C4-2B (cell line): Measurements from ENCODE around the gene DNAJC1.
A peak's percentile ranks its signal among the peaks of the same experiment; 100 is the strongest.
"Not testable (repeated sequence)": the region's sequence is repeated elsewhere in the genome, so short reads cannot be mapped to it uniquely, and the experiment has no call there.

Experiments used
- H3K27ac ChIP-seq: fragments of 450-650 bp; 2 replicates; pipeline ENCODE4 v1.5.1; 2017
- ZFX ChIP-seq: fragments of 450-650 bp; IDR thresholded peaks from 2 replicates; pipeline ENCODE4 v1.6.1; 2017
- TF ChIP-seq, protein P1 (sequence below): fragments of 450-650 bp; conservative IDR thresholded peaks from 2 replicates; pipeline ENCODE4 v1.5.1; 2017; ENCODE audit warnings: mild to moderate bottlenecking

Gene DNAJC1

GRCh38 chr10:22022257-22023032, 18.9 kb upstream of the DNAJC1 start:
- TF ChIP-seq, protein P1, sequence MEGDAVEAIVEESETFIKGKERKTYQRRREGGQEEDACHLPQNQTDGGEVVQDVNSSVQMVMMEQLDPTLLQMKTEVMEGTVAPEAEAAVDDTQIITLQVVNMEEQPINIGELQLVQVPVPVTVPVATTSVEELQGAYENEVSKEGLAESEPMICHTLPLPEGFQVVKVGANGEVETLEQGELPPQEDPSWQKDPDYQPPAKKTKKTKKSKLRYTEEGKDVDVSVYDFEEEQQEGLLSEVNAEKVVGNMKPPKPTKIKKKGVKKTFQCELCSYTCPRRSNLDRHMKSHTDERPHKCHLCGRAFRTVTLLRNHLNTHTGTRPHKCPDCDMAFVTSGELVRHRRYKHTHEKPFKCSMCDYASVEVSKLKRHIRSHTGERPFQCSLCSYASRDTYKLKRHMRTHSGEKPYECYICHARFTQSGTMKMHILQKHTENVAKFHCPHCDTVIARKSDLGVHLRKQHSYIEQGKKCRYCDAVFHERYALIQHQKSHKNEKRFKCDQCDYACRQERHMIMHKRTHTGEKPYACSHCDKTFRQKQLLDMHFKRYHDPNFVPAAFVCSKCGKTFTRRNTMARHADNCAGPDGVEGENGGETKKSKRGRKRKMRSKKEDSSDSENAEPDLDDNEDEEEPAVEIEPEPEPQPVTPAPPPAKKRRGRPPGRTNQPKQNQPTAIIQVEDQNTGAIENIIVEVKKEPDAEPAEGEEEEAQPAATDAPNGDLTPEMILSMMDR, result no peak
- no peak for TF ChIP-seq ZFX
- peak overlapping the region; percentile 1; the same call in 1 of the 2 replicates for H3K27ac ChIP-seq

DNA sequence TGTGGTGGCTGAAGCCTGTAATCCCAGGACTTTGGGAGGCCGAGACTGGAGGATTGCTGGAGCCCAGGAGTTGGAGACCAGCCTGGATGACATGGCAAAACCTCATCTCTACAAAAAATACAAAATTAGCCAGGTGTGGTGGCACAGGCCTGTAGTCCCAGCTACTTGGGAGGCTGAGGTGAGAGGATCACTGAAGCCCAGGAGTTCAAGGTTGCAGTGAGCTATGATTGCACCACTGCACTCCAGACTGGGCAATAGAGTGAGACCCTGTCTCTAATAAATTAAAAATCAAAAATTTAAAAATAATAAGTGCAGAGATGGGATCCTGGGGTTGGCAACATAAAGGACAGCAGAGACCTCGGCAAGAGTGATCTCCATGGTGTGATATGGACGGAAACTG, 17.6 kb upstream of the DNAJC1 start:
- not testable (repeated sequence) for H3K27ac ChIP-seq

- peak overlapping the region; percentile 82; the same call in 1 of the 2 replicates for H3K27ac ChIP-seq
- TF ChIP-seq, protein P1, result no peak
- no peak for TF ChIP-seq ZFX
These were observed 13.9 kb upstream of the DNAJC1 start for GRCh38 chr10:22017283-22018020.

- TF ChIP-seq ZFX, result no peak
- TF ChIP-seq, protein P1, result no peak
- no peak overlapping the region for H3K27ac ChIP-seq
These were observed 12.6 kb upstream of the DNAJC1 start for GRCh38 chr10:22016046-22016705.

DNA sequence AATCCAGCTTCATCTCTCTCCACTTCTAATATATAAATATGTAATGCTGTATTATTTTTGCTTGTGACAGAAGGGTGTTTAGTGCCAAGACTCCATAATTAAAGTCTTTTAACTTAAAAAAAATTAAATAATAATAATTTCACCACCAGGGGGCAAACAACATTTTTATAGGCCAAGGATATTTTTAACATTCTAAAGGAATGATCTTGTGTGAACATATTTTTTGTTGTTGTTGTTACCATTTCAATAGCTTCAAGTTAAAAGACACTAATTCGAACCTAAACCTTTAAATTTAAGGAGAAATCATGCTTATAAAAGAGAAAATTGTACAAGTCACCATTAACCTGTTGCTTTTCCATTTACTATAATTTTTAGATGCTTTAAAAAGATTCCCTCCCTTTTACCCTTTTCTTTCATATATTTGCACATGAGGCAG, 7.5 kb upstream of the DNAJC1 start:
- TF ChIP-seq, protein P1, result peak; percentile 63
- no peak for TF ChIP-seq ZFX
- H3K27ac ChIP-seq, result no peak overlapping the region

DNA sequence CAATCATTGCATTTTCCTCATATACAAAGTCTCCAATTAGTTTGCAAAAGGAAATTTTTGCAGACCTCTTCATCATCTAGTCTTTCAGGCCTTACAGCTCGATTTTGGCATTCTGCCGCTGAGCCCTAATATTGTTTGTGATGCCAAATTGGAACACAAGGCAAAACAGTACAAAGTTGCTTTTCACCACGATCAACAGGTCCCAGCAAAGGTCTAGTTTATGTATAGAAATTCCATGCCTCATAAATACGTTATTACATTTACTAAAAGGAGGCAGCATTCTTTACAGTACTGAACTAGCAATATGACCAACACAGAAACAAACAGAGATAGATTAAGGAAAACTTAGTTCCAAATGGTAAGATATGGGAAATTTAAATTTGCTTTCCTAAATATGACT, 7.0 kb upstream of the DNAJC1 start:
- TF ChIP-seq ZFX, result no peak
- TF ChIP-seq, protein P1, result no peak
- no peak overlapping the region for H3K27ac ChIP-seq

DNA sequence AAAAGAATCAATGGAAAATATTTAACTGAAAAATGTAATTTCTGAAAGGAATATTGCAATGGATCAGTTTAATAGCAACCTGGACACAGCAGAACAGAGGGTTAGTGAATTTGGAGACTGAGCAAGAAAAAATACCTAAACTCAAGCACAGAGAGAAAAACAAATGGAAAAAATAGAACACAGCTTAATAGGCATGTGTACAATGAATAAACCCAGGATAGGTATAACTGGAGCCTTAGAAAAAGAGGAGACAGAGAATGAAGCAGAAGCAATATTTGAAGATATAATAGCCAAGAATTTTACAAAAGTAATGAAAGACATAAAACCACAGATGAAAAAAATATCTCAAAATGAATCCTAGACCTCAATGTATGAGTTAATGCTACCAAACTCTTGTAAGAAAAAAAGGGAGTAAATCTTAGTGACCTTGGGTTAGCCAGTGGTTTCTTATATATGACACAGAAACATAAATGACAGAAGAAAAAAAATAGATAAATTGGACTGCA, 2.9 kb upstream of the DNAJC1 start:
- TF ChIP-seq, protein P1, result no peak
- no peak for TF ChIP-seq ZFX
- no peak overlapping the region for H3K27ac ChIP-seq
